Liver (tissue), 9 donors: ENCODE measurements around the gene KATNB1. TPM values are rescaled to one million over a fixed set of nuclear protein-coding genes. Genes with fewer than 3 reads are reported as not detected.

Experiments used
- DNase-seq: peaks from one replicate; pipeline ENCODE4 v3.0.0-alpha.2; 2017; ENCODE audit warnings: low spot score
- H3K27ac ChIP-seq, 2 donors: one replicate each; pipeline ENCODE4 v1.7.0; 2013; ENCODE audit warnings: inconsistent platforms in 2 of 2, low read length in 2 of 2, control low read depth in 1 of 2, low read depth in 1 of 2, mild to moderate bottlenecking in 1 of 2
- H3K27me3 ChIP-seq, 4 donors: one replicate each; pipeline versions ENCODE4 v1.6.1 to v1.7.0; 2013; ENCODE audit warnings: low read length in 3 of 4, inconsistent platforms in 1 of 4, mild to moderate bottlenecking in 1 of 4, moderate library complexity in 1 of 4; ENCODE audit not compliant: control insufficient read depth in 4 of 4, insufficient read depth in 4 of 4
- H3K36me3 ChIP-seq, 4 donors: one replicate each; pipeline versions ENCODE4 v1.6.1 to v1.7.0; 2013; ENCODE audit warnings: low read length in 3 of 4, mild to moderate bottlenecking in 3 of 4, low read depth in 1 of 4, moderate library complexity in 1 of 4; ENCODE audit not compliant: control insufficient read depth in 4 of 4, insufficient read depth in 3 of 4
- H3K4me1 ChIP-seq, 4 donors: one replicate each; pipeline versions ENCODE4 v1.6.1 to v1.7.0; 2013; ENCODE audit warnings: low read length in 3 of 4, mild to moderate bottlenecking in 3 of 4, moderate library complexity in 1 of 4; ENCODE audit not compliant: control insufficient read depth in 4 of 4, insufficient read depth in 4 of 4
- H3K4me3 ChIP-seq, 3 donors: one replicate each; pipeline versions ENCODE4 v1.6.1 to v1.7.0; 2013; ENCODE audit warnings: low read length in 3 of 3, control low read depth in 1 of 3, low read depth in 1 of 3, mild to moderate bottlenecking in 1 of 3
- H3K9ac ChIP-seq, 2 donors: one replicate each; pipeline ENCODE4 v1.7.0; 2013; ENCODE audit warnings: low read length in 2 of 2, mild to moderate bottlenecking in 2 of 2, moderate library complexity in 2 of 2, control low read depth in 1 of 2, low read depth in 1 of 2
- H3K9me3 ChIP-seq, 4 donors: one replicate each; pipeline versions ENCODE4 v1.6.1 to v1.7.0; 2013; ENCODE audit warnings: low read length in 3 of 4; ENCODE audit not compliant: control insufficient read depth in 4 of 4
- EGR1 ChIP-seq, 2 donors: IDR thresholded peaks; 2 replicates each; pipeline ENCODE4 v1.6.1; 2016 to 2018; ENCODE audit warnings: antibody characterized with exemption in 2 of 2, low read depth in 2 of 2
- FOXA1 ChIP-seq: IDR thresholded peaks from 2 replicates; pipeline ENCODE4 v1.6.1; 2016; ENCODE audit warnings: antibody characterized with exemption
- FOXA2 ChIP-seq: IDR thresholded peaks from 2 replicates; pipeline ENCODE4 v1.6.1; 2016; ENCODE audit warnings: antibody characterized with exemption
- GABPA ChIP-seq, 2 donors: IDR thresholded peaks in 1 of 2; conservative IDR thresholded peaks in 1 of 2; 2 replicates each; pipeline ENCODE4 v1.6.1; 2016; ENCODE audit warnings: antibody characterized with exemption in 2 of 2, mild to moderate bottlenecking in 1 of 2, moderate library complexity in 1 of 2
- HNF4A ChIP-seq, 2 donors: conservative IDR thresholded peaks; 2 replicates each; pipeline ENCODE4 v1.6.1; 2016; ENCODE audit warnings: antibody characterized with exemption in 2 of 2, mild to moderate bottlenecking in 2 of 2
- JUND ChIP-seq, 2 donors: IDR thresholded peaks; 2 replicates each; pipeline ENCODE4 v1.6.1; 2016; ENCODE audit warnings: antibody characterized with exemption in 2 of 2
- SP1 ChIP-seq: IDR thresholded peaks from 2 replicates; pipeline ENCODE4 v1.6.1; 2018; ENCODE audit warnings: antibody characterized with exemption, mild to moderate bottlenecking
- TAF1 ChIP-seq: conservative IDR thresholded peaks from 2 replicates; pipeline ENCODE4 v1.6.1; 2016; ENCODE audit warnings: antibody characterized with exemption, mild to moderate bottlenecking
- YY1 ChIP-seq: IDR thresholded peaks from 2 replicates; pipeline ENCODE4 v1.6.1; 2016; ENCODE audit warnings: antibody characterized with exemption, mild to moderate bottlenecking
- WGBS: extraction: QIAGEN DNeasy Blood & Tissue Kit; methylation state at CpG from one replicate; pipeline ENCODE4 v1.1.7; 2013; 5-methylcytosine and 5-hydroxymethylcytosine counted together
- polyA plus RNA-seq, 2 donors: library from polyadenylated mRNA; stranded (reverse) in 1 of 2; unstranded in 1 of 2; fragments of 200-250 nt in 1 of 2; fragments of >200 nt in 1 of 2; fragmentation: Nextera tagmentation in 1 of 2; extraction: Ambion mirVana in 1 of 2; gene quantifications; one replicate each; pipeline versions ENCODE4 v1.2.1 to v1.2.3, GENCODE V29; 2013 to 2015
- total RNA-seq, 2 donors: library from RNA; depleted of rRNA; stranded (reverse); fragments of >200 nt; gene quantifications; one replicate each; pipeline ENCODE4 v1.2.3, GENCODE V29; 2014
- TF ChIP-seq, protein P1 (sequence below): IDR thresholded peaks from 2 replicates; pipeline ENCODE4 v1.6.1; 2016; ENCODE audit warnings: antibody characterized with exemption
- TF ChIP-seq, protein P2 (sequence below): fragments of 150-350 bp; IDR thresholded peaks from 2 replicates; pipeline ENCODE4 v1.5.1; 2017; ENCODE audit warnings: improper control_type of control experiment, low read depth, low read length; ENCODE audit not compliant: missing input control
- TF ChIP-seq, protein P3 (sequence below): IDR thresholded peaks from 2 replicates; pipeline ENCODE4 v1.6.1; 2016; ENCODE audit warnings: antibody characterized with exemption, mild to moderate bottlenecking
- TF ChIP-seq, protein P4 (sequence below): IDR thresholded peaks from 2 replicates; pipeline ENCODE4 v1.6.1; 2016; ENCODE audit warnings: antibody characterized with exemption
- donor health status: healthy.
- donor health status: healthy.
- donor health status: healthy.
- donor health status: healthy.
- donor health status: healthy.

Gene KATNB1
- total and polyA plus RNA-seq, 4 donors: 4.5 to 16.4 (median 7.5) TPM

DNA sequence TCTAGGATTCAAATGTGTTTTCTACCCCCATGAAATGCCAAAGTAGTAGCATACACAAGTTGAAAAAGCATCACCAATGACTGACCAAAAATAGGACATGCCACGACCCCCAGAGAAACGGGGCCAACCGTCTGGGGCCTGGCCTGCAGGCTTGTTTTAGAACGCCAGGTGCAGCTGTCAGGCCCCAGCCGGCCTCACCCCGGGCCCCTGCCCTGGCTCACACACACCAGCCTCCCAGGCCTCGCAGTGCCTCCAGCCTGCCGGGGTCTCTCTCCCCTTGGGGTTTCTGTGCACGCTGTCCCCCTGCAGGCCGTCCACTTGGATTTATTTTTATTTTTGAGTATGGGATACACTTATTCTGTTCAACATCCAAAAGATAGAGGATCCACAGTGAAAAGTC, 7.9 kb downstream of the KATNB1 start:
- H3K27me3 ChIP-seq: no peaks in the 10 kb centered on the region
- H3K4me3 ChIP-seq: no peak overlapping the region
- no peak overlapping the region for H3K9ac ChIP-seq
- WGBS: 91% methylated on average over 10 of the region's 10 CpGs
- H3K27ac ChIP-seq: no peak overlapping the region
- H3K9me3 ChIP-seq: no peaks in the 10 kb centered on the region
- no peak for DNase-seq
- TF ChIP-seq GABPA (IDR thresholded peaks at IDR 0.05 in 1 of 2, conservative IDR thresholded peaks at IDR 0.05 in 1 of 2): no peak
- TF ChIP-seq, protein P1, sequence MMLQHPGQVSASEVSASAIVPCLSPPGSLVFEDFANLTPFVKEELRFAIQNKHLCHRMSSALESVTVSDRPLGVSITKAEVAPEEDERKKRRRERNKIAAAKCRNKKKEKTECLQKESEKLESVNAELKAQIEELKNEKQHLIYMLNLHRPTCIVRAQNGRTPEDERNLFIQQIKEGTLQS: no peak
- TF ChIP-seq FOXA1: no peak
- TF ChIP-seq, protein P2, sequence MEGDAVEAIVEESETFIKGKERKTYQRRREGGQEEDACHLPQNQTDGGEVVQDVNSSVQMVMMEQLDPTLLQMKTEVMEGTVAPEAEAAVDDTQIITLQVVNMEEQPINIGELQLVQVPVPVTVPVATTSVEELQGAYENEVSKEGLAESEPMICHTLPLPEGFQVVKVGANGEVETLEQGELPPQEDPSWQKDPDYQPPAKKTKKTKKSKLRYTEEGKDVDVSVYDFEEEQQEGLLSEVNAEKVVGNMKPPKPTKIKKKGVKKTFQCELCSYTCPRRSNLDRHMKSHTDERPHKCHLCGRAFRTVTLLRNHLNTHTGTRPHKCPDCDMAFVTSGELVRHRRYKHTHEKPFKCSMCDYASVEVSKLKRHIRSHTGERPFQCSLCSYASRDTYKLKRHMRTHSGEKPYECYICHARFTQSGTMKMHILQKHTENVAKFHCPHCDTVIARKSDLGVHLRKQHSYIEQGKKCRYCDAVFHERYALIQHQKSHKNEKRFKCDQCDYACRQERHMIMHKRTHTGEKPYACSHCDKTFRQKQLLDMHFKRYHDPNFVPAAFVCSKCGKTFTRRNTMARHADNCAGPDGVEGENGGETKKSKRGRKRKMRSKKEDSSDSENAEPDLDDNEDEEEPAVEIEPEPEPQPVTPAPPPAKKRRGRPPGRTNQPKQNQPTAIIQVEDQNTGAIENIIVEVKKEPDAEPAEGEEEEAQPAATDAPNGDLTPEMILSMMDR: no peak
- TF ChIP-seq SP1: no peak
- no peak for TF ChIP-seq EGR1 (IDR thresholded peaks at IDR 0.05; ENCODE audit: low read depth in 2 of 2)
- H3K4me1 ChIP-seq: no peaks in the 10 kb centered on the region
- peaks cover 0 to 3% (median 0%) of the 10 kb centered on the region in 4 donors for H3K36me3 ChIP-seq

DNA sequence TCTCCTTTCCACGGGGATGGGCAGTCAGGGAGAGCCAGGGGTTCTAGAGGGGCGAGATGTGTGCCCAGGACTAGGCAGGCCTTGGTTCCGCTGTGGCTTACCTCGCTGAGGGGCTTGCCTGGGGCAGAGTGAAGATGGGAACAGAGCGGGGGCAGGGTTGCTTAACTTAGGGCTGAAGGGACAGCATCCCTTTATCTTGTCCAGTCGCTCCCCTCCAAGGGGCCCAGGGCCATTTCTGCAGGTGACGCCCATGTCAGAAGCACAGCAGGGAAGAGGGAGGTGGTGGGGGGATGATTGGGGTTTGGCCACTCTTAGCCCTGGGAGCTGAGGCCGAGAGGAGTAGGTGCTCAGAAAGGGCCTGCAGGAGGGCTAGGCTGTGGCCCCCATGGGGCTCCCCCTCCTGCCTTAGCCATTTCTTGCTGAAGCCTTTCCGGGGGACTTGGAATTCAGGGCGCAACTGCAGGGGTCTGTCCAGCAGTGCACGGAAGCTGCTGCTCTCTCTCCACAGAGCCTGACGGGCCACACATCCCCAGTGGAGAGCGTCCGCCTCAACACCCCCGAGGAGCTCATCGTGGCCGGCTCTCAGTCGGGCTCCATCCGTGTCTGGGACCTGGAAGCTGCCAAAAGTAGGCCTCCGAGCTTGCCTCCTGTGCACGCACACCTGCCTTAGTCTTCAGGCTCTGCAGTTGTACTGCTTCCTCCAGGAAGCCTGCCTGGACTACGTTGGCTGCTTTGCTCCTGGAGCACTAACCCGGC, 8.5 kb downstream of the KATNB1 start:
- Histone ChIP-seq H3K4me3 (no peak overlapping the region), H3K27ac (no peak overlapping the region), H3K9ac (no peak overlapping the region), H3K9me3 (no peaks in the 10 kb centered on the region), H3K36me3 (peaks cover 0 to 3% (median 0%) of the 10 kb centered on the region in 4 donors), H3K4me1 (no peaks in the 10 kb centered on the region), H3K27me3 (no peaks in the 10 kb centered on the region)
- TF ChIP-seq, protein P3, sequence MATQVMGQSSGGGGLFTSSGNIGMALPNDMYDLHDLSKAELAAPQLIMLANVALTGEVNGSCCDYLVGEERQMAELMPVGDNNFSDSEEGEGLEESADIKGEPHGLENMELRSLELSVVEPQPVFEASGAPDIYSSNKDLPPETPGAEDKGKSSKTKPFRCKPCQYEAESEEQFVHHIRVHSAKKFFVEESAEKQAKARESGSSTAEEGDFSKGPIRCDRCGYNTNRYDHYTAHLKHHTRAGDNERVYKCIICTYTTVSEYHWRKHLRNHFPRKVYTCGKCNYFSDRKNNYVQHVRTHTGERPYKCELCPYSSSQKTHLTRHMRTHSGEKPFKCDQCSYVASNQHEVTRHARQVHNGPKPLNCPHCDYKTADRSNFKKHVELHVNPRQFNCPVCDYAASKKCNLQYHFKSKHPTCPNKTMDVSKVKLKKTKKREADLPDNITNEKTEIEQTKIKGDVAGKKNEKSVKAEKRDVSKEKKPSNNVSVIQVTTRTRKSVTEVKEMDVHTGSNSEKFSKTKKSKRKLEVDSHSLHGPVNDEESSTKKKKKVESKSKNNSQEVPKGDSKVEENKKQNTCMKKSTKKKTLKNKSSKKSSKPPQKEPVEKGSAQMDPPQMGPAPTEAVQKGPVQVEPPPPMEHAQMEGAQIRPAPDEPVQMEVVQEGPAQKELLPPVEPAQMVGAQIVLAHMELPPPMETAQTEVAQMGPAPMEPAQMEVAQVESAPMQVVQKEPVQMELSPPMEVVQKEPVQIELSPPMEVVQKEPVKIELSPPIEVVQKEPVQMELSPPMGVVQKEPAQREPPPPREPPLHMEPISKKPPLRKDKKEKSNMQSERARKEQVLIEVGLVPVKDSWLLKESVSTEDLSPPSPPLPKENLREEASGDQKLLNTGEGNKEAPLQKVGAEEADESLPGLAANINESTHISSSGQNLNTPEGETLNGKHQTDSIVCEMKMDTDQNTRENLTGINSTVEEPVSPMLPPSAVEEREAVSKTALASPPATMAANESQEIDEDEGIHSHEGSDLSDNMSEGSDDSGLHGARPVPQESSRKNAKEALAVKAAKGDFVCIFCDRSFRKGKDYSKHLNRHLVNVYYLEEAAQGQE: no peak
- TF ChIP-seq, protein P4, sequence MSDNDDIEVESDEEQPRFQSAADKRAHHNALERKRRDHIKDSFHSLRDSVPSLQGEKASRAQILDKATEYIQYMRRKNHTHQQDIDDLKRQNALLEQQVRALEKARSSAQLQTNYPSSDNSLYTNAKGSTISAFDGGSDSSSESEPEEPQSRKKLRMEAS: no peak
- TF ChIP-seq TAF1 (no peak), HNF4A (conservative IDR thresholded peaks at IDR 0.05) (no peak), EGR1 (IDR thresholded peaks at IDR 0.05; ENCODE audit: low read depth in 2 of 2) (no peak), GABPA (IDR thresholded peaks at IDR 0.05 in 1 of 2, conservative IDR thresholded peaks at IDR 0.05 in 1 of 2) (no peak), FOXA2 (no peak), JUND (IDR thresholded peaks at IDR 0.05) (no peak), YY1 (no peak)
- TF ChIP-seq, protein P1: no peak
- 92% methylated on average over 23 of the region's 23 CpGs for WGBS
- no peak for DNase-seq
